Progenitor cell of endocrine pancreas (in vitro differentiated cells): ENCODE measurements around the gene DHCR24. TPM values are rescaled to one million over a fixed set of nuclear protein-coding genes. Genes with fewer than 3 reads are reported as not detected.
A peak's percentile ranks its signal among the peaks of the same experiment; 100 is the strongest.

Experiments
- DNase-seq: peaks from one replicate; pipeline ENCODE4 v3.0.0; 2021; ENCODE audit warnings: low spot score; ENCODE audit not compliant: unreplicated experiment
- H3K27ac Mint-ChIP-seq: 2 replicates; pipeline ENCODE4 v1.8.0; 2021; ENCODE audit warnings: mild to moderate bottlenecking, moderate library complexity, mixed read lengths
- H3K27me3 Mint-ChIP-seq: 2 replicates; pipeline ENCODE4 v1.8.0; 2021; ENCODE audit warnings: mixed read lengths
- H3K36me3 Mint-ChIP-seq: 2 replicates; pipeline ENCODE4 v1.8.0; 2022; ENCODE audit warnings: mixed read lengths; ENCODE audit not compliant: insufficient read depth
- H3K4me1 Mint-ChIP-seq: 2 replicates; pipeline ENCODE4 v1.8.0; 2021; ENCODE audit warnings: low read depth, mixed read lengths
- H3K4me3 Mint-ChIP-seq: 2 replicates; pipeline ENCODE4 v1.8.0; 2021; ENCODE audit warnings: low read depth, mild to moderate bottlenecking, moderate library complexity, mixed read lengths
- H3K9me3 Mint-ChIP-seq: 2 replicates; pipeline ENCODE4 v1.8.0; 2021; ENCODE audit warnings: low read depth, mixed read lengths
- CTCF ChIP-seq: fragments of 200-600 bp; sonication (generic); IDR thresholded peaks from one replicate; pipeline ENCODE4 v1.5.0; 2021; ENCODE audit warnings: antibody characterized with exemption, mild to moderate bottlenecking; ENCODE audit not compliant: unreplicated experiment
- total RNA-seq: library from RNA; stranded (reverse); gene quantifications from 2 replicates; pipeline ENCODE4 v1.2.1, GENCODE V29; 2021

DHCR24 gene
- total RNA-seq, 1 donor from 2014 or later = 229 TPM

- Mint-ChIP-seq H3K4me3 (no peak overlapping the region), H3K27me3 (peaks cover 16% of the 10 kb centered on the region), H3K27ac (no peak overlapping the region), H3K36me3 (no peaks in the 10 kb centered on the region), H3K9me3 (no peaks in the 10 kb centered on the region), H3K4me1 (peaks cover 1% of the 10 kb centered on the region)
- DNase-seq = no peak
- TF ChIP-seq CTCF = no peak
Observed at GRCh38 chr1:54805466-54805865, 81.5 kb downstream of the DHCR24 start.

DNA sequence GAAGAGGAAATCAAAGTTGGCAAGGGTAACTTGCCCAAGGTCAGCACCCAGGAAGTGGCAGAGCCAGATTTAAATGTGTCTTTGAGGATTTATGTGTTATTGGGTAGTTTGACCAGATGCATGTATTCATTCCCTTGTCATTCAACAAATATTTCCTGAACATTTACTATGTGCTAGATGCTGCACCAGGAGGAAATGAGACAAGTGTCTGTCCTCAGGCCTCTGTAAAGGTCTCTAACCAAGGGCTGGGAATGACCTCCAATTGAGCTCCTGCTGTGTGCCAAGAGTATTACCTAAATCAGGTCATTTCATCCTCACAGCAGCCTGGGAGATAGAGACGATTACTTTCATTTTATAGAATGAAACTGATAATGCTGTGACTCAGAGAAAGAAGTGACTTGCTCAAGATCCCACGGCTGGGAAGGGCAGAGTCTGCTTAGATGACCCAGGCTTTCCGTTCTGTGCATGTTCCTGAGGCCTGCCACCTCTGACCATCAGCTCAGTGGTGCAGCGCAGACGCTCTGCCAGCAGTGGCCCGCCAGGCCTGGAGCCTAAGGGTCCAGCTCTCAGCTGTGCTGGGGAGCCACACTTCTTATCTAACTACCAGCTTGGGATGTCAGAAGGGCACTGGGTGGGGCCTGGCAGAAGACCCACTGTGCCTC is 82.4 kb downstream of the DHCR24 start:
- H3K27me3 Mint-ChIP-seq = peaks cover 21% of the 10 kb centered on the region
- no peaks in the 10 kb centered on the region for H3K9me3 Mint-ChIP-seq
- no peaks in the 10 kb centered on the region for H3K4me1 Mint-ChIP-seq
- H3K4me3 Mint-ChIP-seq = no peak overlapping the region
- DNase-seq = no peak
- TF ChIP-seq CTCF = no peak
- no peak overlapping the region for H3K27ac Mint-ChIP-seq
- no peaks in the 10 kb centered on the region for H3K36me3 Mint-ChIP-seq

DNA sequence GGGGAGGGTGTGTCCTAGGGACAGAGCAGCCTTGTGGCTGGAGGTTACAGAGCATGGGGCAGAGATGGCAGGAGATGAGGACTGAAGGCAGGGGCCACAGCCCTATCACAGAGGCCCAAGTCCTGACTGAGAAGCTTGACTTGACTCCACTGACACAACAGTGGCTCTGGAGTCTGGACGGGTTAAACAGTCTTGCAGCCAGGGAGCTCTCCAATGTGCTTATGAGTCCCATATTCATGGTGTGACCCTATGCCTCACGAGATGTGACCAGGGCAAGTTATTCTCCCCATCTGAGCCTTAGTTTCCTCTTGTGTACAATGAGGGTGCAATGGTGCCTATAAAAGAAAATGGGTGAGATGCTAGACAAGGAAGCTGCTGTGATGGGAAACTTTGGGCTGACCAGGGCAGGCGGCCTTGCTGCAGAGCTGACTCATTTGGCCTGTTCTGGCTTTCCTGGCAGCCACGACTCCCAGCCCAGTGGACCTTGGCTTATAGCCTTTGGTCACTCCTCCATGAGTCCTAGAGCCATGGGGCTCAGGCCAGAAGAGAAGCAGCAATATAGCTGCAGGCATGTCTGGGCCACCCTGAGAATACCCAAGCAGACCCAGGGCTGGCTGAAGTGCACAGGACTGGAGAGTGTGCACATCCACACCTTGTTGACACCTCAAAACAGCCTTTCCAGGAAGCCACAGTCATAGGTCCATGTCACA is 83.1 kb downstream of the DHCR24 start:
- DNase-seq = no peak
- TF ChIP-seq CTCF = no peak
- no peaks in the 10 kb centered on the region for H3K4me1 Mint-ChIP-seq

DNA sequence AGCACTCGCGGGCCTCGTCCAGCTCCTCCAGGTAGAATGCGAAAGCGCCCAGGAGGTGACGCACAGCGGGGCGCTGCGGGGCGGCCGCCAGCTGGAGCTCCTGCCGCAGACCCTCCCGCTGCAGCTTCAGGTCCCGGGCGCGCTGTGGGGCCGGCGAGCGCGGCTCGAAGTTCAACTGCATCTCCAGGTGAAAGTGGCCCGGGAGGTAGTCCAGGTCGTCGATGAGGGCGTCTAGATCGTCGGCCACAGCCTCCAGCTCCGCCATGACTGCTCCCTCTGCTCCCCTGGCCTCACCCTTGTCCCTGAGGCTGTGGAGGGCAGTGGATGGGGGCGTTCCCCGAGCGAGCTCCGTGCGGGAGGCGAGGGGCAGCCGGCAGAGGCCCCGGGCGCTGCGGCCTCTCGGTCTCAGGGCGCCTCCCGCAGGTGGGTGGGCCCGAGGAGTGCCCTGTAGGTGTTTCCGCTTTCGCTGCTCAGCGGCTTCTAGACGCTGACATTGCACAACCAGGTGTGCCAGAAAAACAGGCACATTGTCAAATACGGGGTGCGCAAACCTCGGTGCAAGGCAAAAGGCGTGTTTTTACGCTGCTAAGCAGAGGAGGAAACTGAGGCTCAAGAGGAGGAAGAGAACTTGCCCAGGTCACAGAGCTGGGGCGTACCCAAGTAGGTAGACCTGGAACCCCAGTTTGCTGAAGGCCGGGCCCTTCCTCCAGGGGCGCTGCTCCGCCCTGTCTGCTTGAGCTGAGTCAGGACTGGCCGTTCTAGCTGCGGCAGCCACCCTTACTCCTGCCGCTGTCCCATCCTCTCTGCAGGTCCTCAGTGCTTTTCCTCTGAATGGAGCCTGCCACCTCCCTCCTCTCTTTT is 85.9 kb downstream of the DHCR24 start, which contains the start of gene TTC22:
Gene TTC22, minus strand, starts transcription at position 425 of the 861 bp plus-strand sequence. Its CDS starts 160 bp downstream, at position 265.
- Mint-ChIP-seq H3K27ac (no peak within 1 kb of the TSS), H3K9me3 (no peaks in the 10 kb centered on the region), H3K36me3 (no peaks in the 10 kb centered on the region), H3K4me3 (peak within 1 kb of the TSS; percentile 37), H3K27me3 (peaks cover 26% of the 10 kb centered on the region), H3K4me1 (no peaks in the 10 kb centered on the region)
- peak; percentile 50 for TF ChIP-seq CTCF
- peak; percentile 41 for DNase-seq

More for the DNA sequence above, 83.1 kb downstream of the DHCR24 start:
- no peak overlapping the region for H3K4me3 Mint-ChIP-seq
- H3K27ac Mint-ChIP-seq = no peak overlapping the region
- H3K9me3 Mint-ChIP-seq = no peaks in the 10 kb centered on the region
- peaks cover 27% of the 10 kb centered on the region for H3K27me3 Mint-ChIP-seq
- no peaks in the 10 kb centered on the region for H3K36me3 Mint-ChIP-seq
